ENCODE results near the gene FHOD3.

The FHOD3 gene

GRCh38 chr18:36627637-36628036, 330.1 kb downstream of the FHOD3 start:
- ChIA-PET CTCF (no interaction called here), POLR2A (no interaction called here)
- no peak for DNase-seq
- Histone ChIP-seq H3K4me1 (ENCODE audit: control extremely low read depth in 1 of 4, control insufficient read depth in 4 of 4, insufficient read depth in 4 of 4, low read length in 3 of 4) (no peaks in the 10 kb centered on the region), H3K27me3 (replicated peaks in 2 of 5; ENCODE audit: control insufficient read depth in 4 of 5, insufficient read depth in 5 of 5, low read length in 4 of 5) (no peaks in the 10 kb centered on the region), H3K36me3 (ENCODE audit: control insufficient read depth in 4 of 4, insufficient read depth in 4 of 4, low read length in 3 of 4) (no peaks in the 10 kb centered on the region), H3K27ac (ENCODE audit: insufficient read depth in 1 of 2, low read depth in 1 of 2, low read length in 2 of 2, poor library complexity in 1 of 2, severe bottlenecking in 2 of 2) (no peak overlapping the region), H3K9me3 (ENCODE audit: control extremely low read depth in 1 of 5, control insufficient read depth in 4 of 5, insufficient read depth in 2 of 5, low read depth in 1 of 5, low read length in 4 of 5) (peaks cover 0 to 3% (median 0%) of the 10 kb centered on the region in 5 experiments), H3K4me3 (ENCODE audit: control insufficient read depth in 1 of 7, extremely low read depth in 1 of 7, insufficient read depth in 4 of 7, low read depth in 2 of 7, low read length in 6 of 7) (no peak overlapping the region)
- 100% methylated on average over 2 of the region's 6 CpGs for WGBS (ENCODE audit: insufficient coverage)

DNA sequence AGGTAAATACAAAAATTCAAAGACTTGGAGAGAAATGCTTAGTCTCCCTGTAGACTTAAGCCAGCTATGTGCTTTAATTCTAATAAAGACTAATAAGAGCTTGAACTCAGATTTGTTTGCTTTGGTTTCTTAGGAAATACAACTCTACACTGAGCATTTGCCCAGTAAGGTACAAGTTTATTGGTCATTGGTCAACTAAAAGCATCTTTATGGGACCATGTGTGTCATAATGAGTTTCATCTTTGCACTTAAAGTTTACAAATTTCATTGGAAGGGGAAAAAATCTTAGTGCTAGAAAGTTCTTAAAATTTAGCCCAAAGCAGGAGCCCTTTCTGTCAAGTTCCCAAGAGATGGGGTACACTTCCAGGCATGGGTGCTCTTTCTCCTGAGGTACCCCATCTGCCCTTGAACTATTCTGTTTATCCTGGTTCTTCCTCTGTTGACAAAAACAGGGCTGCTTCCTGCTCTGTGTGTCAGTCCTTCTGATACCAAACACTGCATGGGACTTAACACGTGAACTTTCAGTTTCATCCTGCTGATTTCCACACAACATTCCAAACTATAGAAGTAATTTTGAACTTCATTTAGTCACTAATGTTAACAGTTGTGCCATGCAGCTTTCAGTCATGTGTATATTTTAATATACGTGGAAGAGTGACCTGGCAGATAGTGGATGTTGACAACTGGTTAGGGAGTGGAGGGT, 331.1 kb downstream of the FHOD3 start:
- CTCF ChIA-PET = no interaction called here
- Histone ChIP-seq H3K27ac (ENCODE audit: insufficient read depth in 1 of 2, low read depth in 1 of 2, low read length in 2 of 2, poor library complexity in 1 of 2, severe bottlenecking in 2 of 2) (no peak overlapping the region), H3K9me3 (ENCODE audit: control extremely low read depth in 1 of 5, control insufficient read depth in 4 of 5, insufficient read depth in 2 of 5, low read depth in 1 of 5, low read length in 4 of 5) (peaks cover 0 to 7% (median 0%) of the 10 kb centered on the region in 5 experiments), H3K36me3 (ENCODE audit: control insufficient read depth in 4 of 4, insufficient read depth in 4 of 4, low read length in 3 of 4) (no peaks in the 10 kb centered on the region), H3K4me3 (ENCODE audit: control insufficient read depth in 1 of 7, extremely low read depth in 1 of 7, insufficient read depth in 4 of 7, low read depth in 2 of 7, low read length in 6 of 7) (no peak overlapping the region), H3K4me1 (ENCODE audit: control extremely low read depth in 1 of 4, control insufficient read depth in 4 of 4, insufficient read depth in 4 of 4, low read length in 3 of 4) (no peaks in the 10 kb centered on the region), H3K27me3 (replicated peaks in 2 of 5; ENCODE audit: control insufficient read depth in 4 of 5, insufficient read depth in 5 of 5, low read length in 4 of 5) (peaks cover 0 to 2% (median 0%) of the 10 kb centered on the region in 5 experiments)
- no peak for DNase-seq
- 50% methylated on average over 2 of the region's 2 CpGs for WGBS (ENCODE audit: insufficient coverage)
- POLR2A ChIA-PET = no interaction called here

- ChIA-PET CTCF (no interaction called here), POLR2A (no interaction called here)
- Histone ChIP-seq H3K4me1 (ENCODE audit: control extremely low read depth in 1 of 4, control insufficient read depth in 4 of 4, insufficient read depth in 4 of 4, low read length in 3 of 4) (no peaks in the 10 kb centered on the region), H3K4me3 (ENCODE audit: control insufficient read depth in 1 of 7, extremely low read depth in 1 of 7, insufficient read depth in 4 of 7, low read depth in 2 of 7, low read length in 6 of 7) (no peak overlapping the region), H3K27ac (ENCODE audit: insufficient read depth in 1 of 2, low read depth in 1 of 2, low read length in 2 of 2, poor library complexity in 1 of 2, severe bottlenecking in 2 of 2) (no peak overlapping the region), H3K36me3 (ENCODE audit: control insufficient read depth in 4 of 4, insufficient read depth in 4 of 4, low read length in 3 of 4) (no peaks in the 10 kb centered on the region), H3K27me3 (replicated peaks in 2 of 5; ENCODE audit: control insufficient read depth in 4 of 5, insufficient read depth in 5 of 5, low read length in 4 of 5) (peaks cover 0 to 6% (median 0%) of the 10 kb centered on the region in 5 experiments), H3K9me3 (ENCODE audit: control extremely low read depth in 1 of 5, control insufficient read depth in 4 of 5, insufficient read depth in 2 of 5, low read depth in 1 of 5, low read length in 4 of 5) (peaks cover 0 to 7% (median 0%) of the 10 kb centered on the region in 5 experiments)
- DNase-seq = no peak
- WGBS (ENCODE audit: insufficient coverage) = 100% methylated on average over 2 of the region's 4 CpGs
Observed at GRCh38 chr18:36629138-36629530, 331.6 kb downstream of the FHOD3 start.

DNA sequence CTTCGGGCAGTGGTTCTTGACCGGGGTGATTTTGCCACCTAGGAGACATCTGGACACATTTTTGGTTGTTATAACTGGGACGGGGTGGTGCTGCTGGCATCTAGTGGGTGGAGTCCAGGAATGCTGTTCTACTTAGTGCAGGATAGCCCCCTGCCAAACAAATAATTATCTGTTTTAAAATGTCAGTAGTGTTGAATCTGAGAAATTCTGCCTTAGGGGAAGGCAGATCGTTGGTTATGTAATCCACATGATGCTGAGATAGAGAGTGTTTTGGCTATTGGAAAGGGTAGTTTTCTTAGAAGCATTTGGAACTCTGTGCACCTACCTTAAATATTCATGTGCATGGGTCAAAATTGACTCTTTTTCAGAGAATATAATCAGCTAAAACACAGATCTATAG, 332.3 kb downstream of the FHOD3 start:
- Histone ChIP-seq H3K4me3 (ENCODE audit: control insufficient read depth in 1 of 7, extremely low read depth in 1 of 7, insufficient read depth in 4 of 7, low read depth in 2 of 7, low read length in 6 of 7) (no peak overlapping the region), H3K27ac (ENCODE audit: insufficient read depth in 1 of 2, low read depth in 1 of 2, low read length in 2 of 2, poor library complexity in 1 of 2, severe bottlenecking in 2 of 2) (no peak overlapping the region), H3K27me3 (replicated peaks in 2 of 5; ENCODE audit: control insufficient read depth in 4 of 5, insufficient read depth in 5 of 5, low read length in 4 of 5) (peaks cover 0 to 7% (median 0%) of the 10 kb centered on the region in 5 experiments), H3K4me1 (ENCODE audit: control extremely low read depth in 1 of 4, control insufficient read depth in 4 of 4, insufficient read depth in 4 of 4, low read length in 3 of 4) (no peaks in the 10 kb centered on the region), H3K9me3 (ENCODE audit: control extremely low read depth in 1 of 5, control insufficient read depth in 4 of 5, insufficient read depth in 2 of 5, low read depth in 1 of 5, low read length in 4 of 5) (peaks cover 0 to 7% (median 0%) of the 10 kb centered on the region in 5 experiments), H3K36me3 (ENCODE audit: control insufficient read depth in 4 of 4, insufficient read depth in 4 of 4, low read length in 3 of 4) (no peaks in the 10 kb centered on the region)
- DNase-seq = no peak
- POLR2A ChIA-PET = no interaction called here
- WGBS (ENCODE audit: insufficient coverage) = 100% methylated on average over 1 of the region's 4 CpGs
- CTCF ChIA-PET = no interaction called here

DNA sequence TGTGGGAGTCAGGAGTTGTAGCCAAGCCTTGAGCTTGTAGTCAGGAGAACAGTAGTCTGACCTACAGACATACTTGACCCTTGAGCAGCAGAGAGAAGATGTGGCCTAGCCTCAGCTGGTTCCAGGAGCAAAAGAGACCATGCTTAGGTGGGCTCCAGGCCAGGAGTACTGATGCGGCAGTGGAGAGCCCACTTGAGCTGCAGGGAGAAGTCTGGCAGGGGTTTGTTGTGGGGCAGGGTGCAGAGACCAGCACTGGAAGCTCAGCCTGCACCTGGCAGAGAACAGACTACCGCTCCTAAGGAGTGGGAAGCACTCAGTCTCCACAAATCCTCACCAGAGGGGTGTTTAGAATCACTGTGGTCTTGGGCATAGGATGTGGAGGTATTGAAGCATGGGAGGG, 333.4 kb downstream of the FHOD3 start:
- Histone ChIP-seq H3K36me3 (ENCODE audit: control insufficient read depth in 4 of 4, insufficient read depth in 4 of 4, low read length in 3 of 4) (no peaks in the 10 kb centered on the region), H3K4me1 (ENCODE audit: control extremely low read depth in 1 of 4, control insufficient read depth in 4 of 4, insufficient read depth in 4 of 4, low read length in 3 of 4) (no peaks in the 10 kb centered on the region), H3K4me3 (ENCODE audit: control insufficient read depth in 1 of 7, extremely low read depth in 1 of 7, insufficient read depth in 4 of 7, low read depth in 2 of 7, low read length in 6 of 7) (no peak overlapping the region), H3K9me3 (ENCODE audit: control extremely low read depth in 1 of 5, control insufficient read depth in 4 of 5, insufficient read depth in 2 of 5, low read depth in 1 of 5, low read length in 4 of 5) (peaks cover 0 to 7% (median 0%) of the 10 kb centered on the region in 5 experiments), H3K27me3 (replicated peaks in 2 of 5; ENCODE audit: control insufficient read depth in 4 of 5, insufficient read depth in 5 of 5, low read length in 4 of 5) (peaks cover 0 to 7% (median 0%) of the 10 kb centered on the region in 5 experiments), H3K27ac (ENCODE audit: insufficient read depth in 1 of 2, low read depth in 1 of 2, low read length in 2 of 2, poor library complexity in 1 of 2, severe bottlenecking in 2 of 2) (no peak overlapping the region)
- POLR2A ChIA-PET = no interaction called here
- WGBS (ENCODE audit: insufficient coverage) = 96% methylated on average over 2 of the region's 2 CpGs
- no peak for DNase-seq
- CTCF ChIA-PET = interaction anchor here (0.9 kb wide), 1 partner anchor 56 kb away, joined by 3 read pairs; no protein-coding TSS in a partner anchor

DNA sequence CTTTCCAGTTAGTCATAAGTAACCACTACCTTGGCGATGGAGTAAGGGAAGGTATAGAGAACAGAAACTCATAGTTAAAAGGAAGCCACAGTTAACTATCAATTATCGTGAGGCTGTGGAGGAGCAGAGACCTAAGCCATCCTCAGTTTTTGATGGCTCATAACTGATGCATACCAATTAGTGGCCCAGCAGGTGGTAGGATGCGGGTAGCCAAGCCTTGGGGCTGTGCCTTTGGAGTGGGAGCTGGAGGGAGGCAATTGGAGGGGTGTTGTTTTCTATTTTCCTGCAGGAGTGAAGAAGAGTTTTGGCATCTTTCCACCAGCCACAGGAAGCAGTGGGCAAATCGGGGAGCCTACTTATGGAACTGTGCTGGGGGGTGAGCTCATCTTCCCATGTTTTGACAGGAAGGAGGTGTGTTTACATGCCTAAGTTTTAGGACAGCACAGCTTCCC, 336.5 kb downstream of the FHOD3 start:
- Histone ChIP-seq H3K36me3 (ENCODE audit: control insufficient read depth in 4 of 4, insufficient read depth in 4 of 4, low read length in 3 of 4) (no peaks in the 10 kb centered on the region), H3K4me1 (ENCODE audit: control extremely low read depth in 1 of 4, control insufficient read depth in 4 of 4, insufficient read depth in 4 of 4, low read length in 3 of 4) (no peaks in the 10 kb centered on the region), H3K27ac (ENCODE audit: insufficient read depth in 1 of 2, low read depth in 1 of 2, low read length in 2 of 2, poor library complexity in 1 of 2, severe bottlenecking in 2 of 2) (no peak overlapping the region), H3K27me3 (replicated peaks in 2 of 5; ENCODE audit: control insufficient read depth in 4 of 5, insufficient read depth in 5 of 5, low read length in 4 of 5) (peaks cover 0 to 9% (median 0%) of the 10 kb centered on the region in 5 experiments), H3K9me3 (ENCODE audit: control extremely low read depth in 1 of 5, control insufficient read depth in 4 of 5, insufficient read depth in 2 of 5, low read depth in 1 of 5, low read length in 4 of 5) (peaks cover 0 to 7% (median 0%) of the 10 kb centered on the region in 5 experiments), H3K4me3 (ENCODE audit: control insufficient read depth in 1 of 7, extremely low read depth in 1 of 7, insufficient read depth in 4 of 7, low read depth in 2 of 7, low read length in 6 of 7) (no peak overlapping the region)
- ChIA-PET CTCF (no interaction called here), POLR2A (no interaction called here)
- no peak for DNase-seq
- 90% methylated on average over 1 of the region's 4 CpGs for WGBS (ENCODE audit: insufficient coverage)

DNA sequence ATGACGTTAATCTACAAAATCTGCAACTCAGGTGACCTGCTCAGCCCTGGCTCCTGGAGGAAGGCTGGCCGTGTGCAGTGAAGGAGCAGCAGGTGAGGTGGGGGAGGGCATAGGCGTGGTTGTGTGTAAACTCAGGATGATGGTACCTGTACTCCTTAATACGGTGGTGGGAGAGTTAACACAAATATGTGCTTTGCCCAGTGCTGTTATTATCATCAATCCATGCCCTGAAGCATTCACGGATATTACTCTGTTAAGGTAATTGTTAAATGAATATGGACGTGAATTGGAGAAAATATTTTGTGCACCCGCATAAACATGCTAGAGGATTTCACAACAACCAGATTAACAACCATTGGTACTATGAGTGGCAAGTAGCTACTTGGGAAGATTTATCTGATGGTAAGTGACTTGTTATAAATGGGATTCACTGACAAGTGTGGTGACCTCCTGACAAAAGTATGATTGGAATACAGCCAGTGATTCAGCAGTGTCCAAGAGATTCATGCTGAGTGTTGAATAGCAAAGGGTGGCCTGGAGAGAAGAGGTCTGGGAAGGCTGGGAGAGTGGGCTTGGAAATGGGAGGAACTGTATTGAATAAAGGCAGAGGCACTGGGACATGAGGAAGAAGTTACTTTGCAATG, 337.2 kb downstream of the FHOD3 start:
- Histone ChIP-seq H3K4me3 (ENCODE audit: control insufficient read depth in 1 of 7, extremely low read depth in 1 of 7, insufficient read depth in 4 of 7, low read depth in 2 of 7, low read length in 6 of 7) (no peak overlapping the region), H3K27me3 (replicated peaks in 2 of 5; ENCODE audit: control insufficient read depth in 4 of 5, insufficient read depth in 5 of 5, low read length in 4 of 5) (peaks cover 0 to 9% (median 0%) of the 10 kb centered on the region in 5 experiments), H3K9me3 (ENCODE audit: control extremely low read depth in 1 of 5, control insufficient read depth in 4 of 5, insufficient read depth in 2 of 5, low read depth in 1 of 5, low read length in 4 of 5) (peaks cover 0 to 7% (median 0%) of the 10 kb centered on the region in 5 experiments), H3K4me1 (ENCODE audit: control extremely low read depth in 1 of 4, control insufficient read depth in 4 of 4, insufficient read depth in 4 of 4, low read length in 3 of 4) (no peaks in the 10 kb centered on the region), H3K36me3 (ENCODE audit: control insufficient read depth in 4 of 4, insufficient read depth in 4 of 4, low read length in 3 of 4) (no peaks in the 10 kb centered on the region), H3K27ac (ENCODE audit: insufficient read depth in 1 of 2, low read depth in 1 of 2, low read length in 2 of 2, poor library complexity in 1 of 2, severe bottlenecking in 2 of 2) (no peak overlapping the region)
- ChIA-PET CTCF (no interaction called here), POLR2A (no interaction called here)
- no peak for DNase-seq
- WGBS (ENCODE audit: insufficient coverage) = 91% methylated on average over 4 of the region's 7 CpGs

Data from common myeloid progenitor, CD34-positive (primary cell).